Lower lobe of right lung (tissue), 2 donors: ENCODE data around the gene GAPT. TPM values are rescaled to one million over a fixed set of nuclear protein-coding genes. Genes with fewer than 3 reads are reported as not detected.

Source experiments
- ATAC-seq, 2 donors: fragments of 200-7000 bp; cut with Tn5 transposase; one replicate each; pipeline ENCODE4 v1.9.1; 2020 to 2022; ENCODE audit warnings: mild to moderate bottlenecking in 2 of 2, moderate library complexity in 2 of 2
- DNase-seq: peaks from one replicate; pipeline ENCODE4 v3.0.0-alpha.2; 2020
- H3K27ac ChIP-seq: fragments of 200-600 bp; one replicate; pipeline ENCODE4 v1.8.0; 2022
- H3K27me3 ChIP-seq: fragments of 200-600 bp; one replicate; pipeline ENCODE4 v1.8.0; 2022; ENCODE audit warnings: low read depth
- H3K36me3 ChIP-seq: fragments of 200-600 bp; one replicate; pipeline ENCODE4 v1.8.0; 2022; ENCODE audit warnings: mild to moderate bottlenecking
- H3K4me1 ChIP-seq: fragments of 200-600 bp; one replicate; pipeline ENCODE4 v1.8.0; 2022
- H3K4me3 ChIP-seq: fragments of 200-600 bp; one replicate; pipeline ENCODE4 v1.8.0; 2022; ENCODE audit warnings: mild to moderate bottlenecking
- H3K9me3 ChIP-seq: fragments of 200-600 bp; one replicate; pipeline ENCODE4 v1.8.0; 2022
- intact Hi-C: fragments of 100-400 bp; cut with DNase I; formaldehyde crosslinking; loops from one replicate; pipeline ENCODE4 v1.11.0; 2022
- total RNA-seq: library from RNA; stranded (reverse); fragmentation: NEBNext Ultra II Directional; extraction: Animal tissue kit (Norgen Biotek cat#: 25700); gene quantifications from one replicate; pipeline ENCODE4 v1.2.1, GENCODE V29; 2021
- TF ChIP-seq, protein P1 (sequence below): fragments of 200-600 bp; IDR thresholded peaks from one replicate; pipeline ENCODE4 v1.8.0; 2022; ENCODE audit warnings: antibody characterized with exemption, mild to moderate bottlenecking
- donor health status: DM: no; HTN: yes; CAD: no; lungs with severe emphysema.

GAPT gene
- total RNA-seq, 1 donor from 2014 or later, result 6.5 TPM

DNA sequence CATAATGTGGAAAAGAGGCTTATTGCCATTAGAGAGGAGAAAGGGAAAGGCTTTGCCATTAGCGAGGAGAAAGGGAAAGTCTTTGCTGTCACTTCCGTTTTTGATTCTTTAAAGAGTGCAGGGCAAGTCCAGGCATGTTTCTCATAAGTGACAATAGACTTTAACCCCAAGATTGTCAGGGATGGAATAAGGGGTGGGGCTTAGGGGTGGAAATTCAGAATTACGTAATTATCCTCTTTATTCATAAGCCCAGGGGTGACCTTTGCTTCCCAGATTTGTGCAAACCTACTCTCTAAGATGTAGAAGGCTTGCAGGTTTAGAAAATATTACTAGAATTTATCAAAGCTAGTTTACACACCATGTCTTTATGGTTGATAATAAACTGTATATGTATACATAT is 29.1 kb upstream of the GAPT start:
- Histone ChIP-seq H3K27ac (no peak overlapping the region), H3K27me3 (no peaks in the 10 kb centered on the region), H3K9me3 (no peaks in the 10 kb centered on the region), H3K36me3 (peaks cover 3% of the 10 kb centered on the region), H3K4me1 (peaks cover 10% of the 10 kb centered on the region), H3K4me3 (no peak overlapping the region)
- DNase-seq (no peak), ATAC-seq (no peak)
- TF ChIP-seq, protein P1, sequence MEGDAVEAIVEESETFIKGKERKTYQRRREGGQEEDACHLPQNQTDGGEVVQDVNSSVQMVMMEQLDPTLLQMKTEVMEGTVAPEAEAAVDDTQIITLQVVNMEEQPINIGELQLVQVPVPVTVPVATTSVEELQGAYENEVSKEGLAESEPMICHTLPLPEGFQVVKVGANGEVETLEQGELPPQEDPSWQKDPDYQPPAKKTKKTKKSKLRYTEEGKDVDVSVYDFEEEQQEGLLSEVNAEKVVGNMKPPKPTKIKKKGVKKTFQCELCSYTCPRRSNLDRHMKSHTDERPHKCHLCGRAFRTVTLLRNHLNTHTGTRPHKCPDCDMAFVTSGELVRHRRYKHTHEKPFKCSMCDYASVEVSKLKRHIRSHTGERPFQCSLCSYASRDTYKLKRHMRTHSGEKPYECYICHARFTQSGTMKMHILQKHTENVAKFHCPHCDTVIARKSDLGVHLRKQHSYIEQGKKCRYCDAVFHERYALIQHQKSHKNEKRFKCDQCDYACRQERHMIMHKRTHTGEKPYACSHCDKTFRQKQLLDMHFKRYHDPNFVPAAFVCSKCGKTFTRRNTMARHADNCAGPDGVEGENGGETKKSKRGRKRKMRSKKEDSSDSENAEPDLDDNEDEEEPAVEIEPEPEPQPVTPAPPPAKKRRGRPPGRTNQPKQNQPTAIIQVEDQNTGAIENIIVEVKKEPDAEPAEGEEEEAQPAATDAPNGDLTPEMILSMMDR, result no peak
- intact Hi-C loops, result loop anchor here (5.0 kb wide), 1 partner anchor 1165 kb away; no protein-coding TSS in a partner anchor

DNA sequence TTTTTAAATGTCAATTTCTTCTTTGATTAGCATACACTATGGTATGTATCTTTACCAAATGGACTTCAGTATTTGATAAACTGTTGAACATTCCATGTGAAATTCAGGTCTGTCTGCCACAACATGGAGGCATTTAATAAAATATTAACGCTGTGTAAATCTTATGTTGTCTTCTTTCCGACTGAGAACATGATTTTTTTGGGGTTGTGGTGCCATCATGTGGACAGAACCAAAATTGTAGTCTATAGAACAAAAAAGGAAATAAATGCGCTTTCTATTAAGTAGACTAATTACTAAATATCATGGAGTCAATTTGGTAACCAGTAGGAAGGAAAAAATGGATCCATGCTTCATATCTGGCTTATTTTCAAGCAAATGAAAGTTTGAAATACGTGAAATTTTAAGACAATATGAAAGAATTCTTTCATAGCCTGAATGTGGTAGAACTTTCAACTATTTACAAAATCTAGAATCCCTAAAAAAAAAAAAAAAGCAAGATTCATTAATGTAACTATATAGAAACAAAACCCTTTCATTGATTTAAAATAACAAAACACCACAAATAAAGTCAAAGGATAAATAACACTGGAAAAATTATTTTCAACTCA is 28.5 kb upstream of the GAPT start:
- Histone ChIP-seq H3K4me3 (no peak overlapping the region), H3K36me3 (no peaks in the 10 kb centered on the region), H3K27ac (no peak overlapping the region), H3K27me3 (no peaks in the 10 kb centered on the region), H3K9me3 (no peaks in the 10 kb centered on the region), H3K4me1 (peaks cover 8% of the 10 kb centered on the region)
- intact Hi-C loops, result loop anchor here (5.0 kb wide), 1 partner anchor 1165 kb away; no protein-coding TSS in a partner anchor
- no peak for ATAC-seq
- TF ChIP-seq, protein P1, result peak; percentile 64
- DNase-seq, result no peak

DNA sequence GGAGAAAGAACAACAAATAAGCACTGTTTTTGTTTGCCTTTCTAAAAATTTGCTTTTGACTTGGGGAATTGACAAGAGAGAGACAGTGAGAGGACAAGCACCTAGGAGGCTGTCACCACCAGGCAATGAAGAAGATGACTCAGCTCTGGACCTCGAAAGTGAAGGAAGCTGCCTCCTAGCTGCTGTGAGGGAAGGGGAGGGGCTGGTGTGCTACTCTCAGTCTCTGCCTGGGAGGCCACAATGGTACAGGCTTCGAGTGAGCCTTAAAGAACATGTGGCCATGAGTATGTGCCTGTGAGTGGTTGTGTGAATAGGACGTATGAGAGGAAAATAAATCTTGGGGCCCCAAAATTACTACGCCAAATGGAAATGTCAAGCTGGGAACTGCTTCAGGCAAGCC is 24.3 kb upstream of the GAPT start:
- Histone ChIP-seq H3K4me1 (peaks cover 7% of the 10 kb centered on the region), H3K36me3 (no peaks in the 10 kb centered on the region), H3K27ac (no peak overlapping the region), H3K9me3 (no peaks in the 10 kb centered on the region), H3K27me3 (no peaks in the 10 kb centered on the region), H3K4me3 (no peak overlapping the region)
- intact Hi-C loops, result loop anchor here (5.0 kb wide), 1 partner anchor 690 kb away; no protein-coding TSS in a partner anchor
- TF ChIP-seq, protein P1, result no peak
- DNase-seq, result no peak
- peak; percentile 58 to 62 for ATAC-seq

GRCh38 chr5:58469896-58470295 is 21.3 kb upstream of the GAPT start:
- no peaks in the 10 kb centered on the region for H3K36me3 ChIP-seq
- H3K4me1 ChIP-seq, result no peaks in the 10 kb centered on the region
- no peak overlapping the region for H3K4me3 ChIP-seq
- no peak for ATAC-seq
- H3K27ac ChIP-seq, result no peak overlapping the region
- no peaks in the 10 kb centered on the region for H3K9me3 ChIP-seq
- TF ChIP-seq, protein P1, result no peak
- no peak for DNase-seq
- intact Hi-C loops, result loop anchor here (5.0 kb wide), 1 partner anchor 693 kb away; no protein-coding TSS in a partner anchor
- H3K27me3 ChIP-seq, result no peaks in the 10 kb centered on the region

DNA sequence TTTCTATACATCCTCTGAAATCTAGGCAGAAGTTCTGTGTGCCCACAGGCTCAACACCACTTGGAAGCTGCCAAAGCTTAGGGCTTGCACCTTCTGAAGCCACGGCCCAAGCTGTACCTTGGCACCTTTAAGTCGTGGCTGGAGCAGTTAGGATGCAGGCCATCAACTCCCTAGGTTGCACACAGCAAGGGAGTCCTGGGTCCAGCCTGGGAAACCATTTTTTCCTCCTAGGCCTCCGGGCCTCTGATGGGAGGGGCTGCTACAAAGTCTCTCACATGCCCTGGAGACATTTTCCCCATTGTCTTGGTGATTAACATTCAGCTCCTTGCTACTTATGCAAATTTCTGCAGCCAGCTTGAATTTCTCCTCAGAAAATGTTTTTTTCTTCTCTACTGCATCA is 15.8 kb upstream of the GAPT start:
- H3K4me3 ChIP-seq, result no peak overlapping the region
- no peaks in the 10 kb centered on the region for H3K9me3 ChIP-seq
- no peaks in the 10 kb centered on the region for H3K4me1 ChIP-seq
- no peak for ATAC-seq
- TF ChIP-seq, protein P1, result no peak
- H3K27me3 ChIP-seq, result no peaks in the 10 kb centered on the region
- DNase-seq, result no peak
- intact Hi-C loops, result no loop called here
- H3K27ac ChIP-seq, result no peak overlapping the region
- no peaks in the 10 kb centered on the region for H3K36me3 ChIP-seq
